Hematopoietic multipotent progenitor cell (in vitro differentiated cells): Measurements from ENCODE around the gene MARF1. TPM values are rescaled to one million over a fixed set of nuclear protein-coding genes. Genes with fewer than 3 reads are reported as not detected.
"Not testable (repeated sequence)": the region's sequence is repeated elsewhere in the genome, so short reads cannot be mapped to it uniquely, and the experiment has no call there.

ENCODE experiments used
- DNase-seq, 3 donors: peaks; one replicate each; pipeline ENCODE4 v3.0.0-alpha.2; 2011 to 2015; ENCODE audit warnings: low read depth in 2 of 3, low spot score in 2 of 3
- total RNA-seq: library from RNA; depleted of rRNA; stranded (reverse); fragments of >200 nt; gene quantifications from one replicate; pipeline ENCODE4 v1.2.3, GENCODE V29; 2012

The MARF1 gene
- total RNA-seq, 1 donor = 25.0 TPM

DNA sequence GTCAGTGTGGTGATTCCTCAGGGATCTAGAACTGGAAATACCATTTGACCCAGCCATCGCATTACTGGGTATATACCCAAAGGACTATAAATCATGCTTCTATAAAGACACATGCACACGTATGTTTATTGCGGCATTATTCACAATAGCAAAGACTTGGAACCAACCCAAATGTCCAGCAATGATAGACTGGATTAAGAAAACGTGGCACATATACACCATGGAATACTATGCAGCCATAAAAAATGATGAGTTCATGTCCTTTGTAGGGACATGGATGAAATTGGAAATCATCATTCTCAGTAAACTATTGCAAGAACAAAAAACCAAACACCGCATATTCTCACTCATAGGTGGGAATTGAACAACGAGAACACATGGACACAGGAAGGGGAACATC lies 12.6 kb upstream of the MARF1 start:
- not testable (repeated sequence) for DNase-seq

- DNase-seq = no peak
Observed at GRCh38 chr16:15654591-15654990, 11.6 kb upstream of the MARF1 start.

- DNase-seq = no peak
Observed at GRCh38 chr16:15653227-15653626, 10.3 kb upstream of the MARF1 start.

- no peak for DNase-seq
Observed at GRCh38 chr16:15652293-15653001, 9.5 kb upstream of the MARF1 start.

DNA sequence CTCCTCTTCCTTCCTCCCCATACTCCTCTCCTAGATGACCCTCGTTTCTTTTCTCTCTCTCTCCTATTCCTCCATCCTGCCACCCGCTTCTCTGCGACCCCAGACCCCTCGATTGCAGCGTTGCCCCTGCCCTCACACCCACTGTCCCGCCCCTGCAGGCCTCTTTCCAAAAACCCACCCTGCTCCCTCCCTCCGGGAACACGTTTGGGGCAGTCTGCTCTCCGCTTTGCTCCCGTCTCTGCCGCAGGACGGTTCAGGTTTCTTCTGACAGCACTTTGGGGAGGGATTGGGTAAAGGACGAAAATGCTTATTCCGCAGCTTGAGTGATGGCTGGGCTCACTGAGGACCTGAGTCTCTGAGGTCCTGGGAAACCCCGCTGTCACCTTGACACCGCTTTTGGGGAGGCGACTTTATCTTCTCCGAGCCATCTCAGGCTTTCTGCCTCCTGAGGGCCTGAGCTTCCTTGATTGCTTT lies 7.8 kb upstream of the MARF1 start:
- DNase-seq = peak in 1 of 3 donors; percentile 35

DNA sequence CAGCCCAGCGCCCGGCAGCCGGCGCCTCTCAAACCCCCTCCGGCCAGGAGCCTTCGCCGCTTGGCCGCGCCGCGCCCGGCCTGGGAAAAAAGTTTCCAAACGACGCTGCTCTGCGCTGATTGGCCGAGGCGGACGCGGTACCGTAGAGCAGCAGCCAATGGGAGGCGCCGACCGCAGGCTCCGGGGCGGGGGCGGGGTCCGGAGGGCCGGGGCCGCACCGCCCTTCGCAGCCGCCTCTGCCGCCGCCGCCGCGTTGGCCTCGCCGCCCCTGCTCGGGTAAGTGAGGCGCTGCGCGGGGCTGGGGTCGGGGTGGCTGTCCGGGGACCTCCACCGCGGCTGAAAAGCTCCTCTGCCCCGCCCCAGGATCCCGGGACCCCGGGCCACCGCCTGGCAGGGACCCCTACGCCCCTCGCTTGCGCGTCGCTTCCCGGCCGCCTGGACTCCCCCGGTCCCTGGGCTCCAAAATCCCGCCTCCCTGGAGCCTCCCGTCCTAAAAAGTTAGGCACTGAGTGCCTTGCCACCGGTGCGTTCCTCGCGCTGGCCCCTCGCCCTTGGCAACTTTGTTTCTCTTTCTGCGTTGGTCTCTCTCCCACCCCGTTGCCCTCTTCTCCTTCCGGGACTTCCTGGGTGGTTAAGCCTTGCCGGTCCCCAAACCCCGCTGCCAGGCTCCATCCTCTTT lies 7.2 kb upstream of the MARF1 start, which contains the start of gene NDE1:
Gene NDE1 (plus strand): TSS at position 227 of the 679 bp plus-strand sequence. CDS start 14,534 bp downstream, outside the sequence.
- DNase-seq = peak; percentile 74 to 85 (median 84)

DNA sequence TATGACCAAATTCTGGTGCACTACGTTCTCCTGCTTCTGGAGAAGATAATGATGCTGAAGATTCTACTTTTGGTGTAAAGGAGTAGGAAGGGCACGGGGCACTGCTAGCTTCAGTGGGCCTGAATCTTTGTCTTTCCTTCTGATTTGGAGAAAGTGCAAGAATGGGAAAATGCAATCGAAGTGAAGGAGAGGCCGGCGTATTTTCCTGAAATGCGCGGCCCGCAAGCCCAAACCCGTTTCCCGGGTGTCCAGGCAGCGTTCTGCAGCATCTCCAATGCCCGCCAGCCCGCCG lies 6.7 kb upstream of the MARF1 start:
- no peak for DNase-seq

DNA sequence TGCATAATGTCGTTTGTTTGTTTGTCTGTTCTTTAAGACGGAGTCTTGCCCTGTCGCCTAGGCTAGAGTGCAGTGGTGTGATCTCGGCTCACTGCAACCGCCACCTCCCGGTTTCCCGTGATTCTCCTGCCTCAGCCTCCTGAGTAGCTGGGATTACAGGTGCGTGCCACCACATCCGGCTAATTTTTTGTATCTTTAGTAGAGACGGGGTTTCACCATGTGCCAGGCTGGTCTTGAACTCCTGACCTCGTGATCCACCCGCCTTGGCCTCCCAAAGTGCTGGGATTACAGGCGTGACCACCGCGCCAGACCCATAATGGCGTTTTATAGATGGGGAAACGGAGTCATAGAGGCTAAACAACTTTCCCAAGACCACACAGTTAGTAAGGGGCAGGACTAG lies 6.4 kb upstream of the MARF1 start:
- DNase-seq = not testable (repeated sequence)

DNA sequence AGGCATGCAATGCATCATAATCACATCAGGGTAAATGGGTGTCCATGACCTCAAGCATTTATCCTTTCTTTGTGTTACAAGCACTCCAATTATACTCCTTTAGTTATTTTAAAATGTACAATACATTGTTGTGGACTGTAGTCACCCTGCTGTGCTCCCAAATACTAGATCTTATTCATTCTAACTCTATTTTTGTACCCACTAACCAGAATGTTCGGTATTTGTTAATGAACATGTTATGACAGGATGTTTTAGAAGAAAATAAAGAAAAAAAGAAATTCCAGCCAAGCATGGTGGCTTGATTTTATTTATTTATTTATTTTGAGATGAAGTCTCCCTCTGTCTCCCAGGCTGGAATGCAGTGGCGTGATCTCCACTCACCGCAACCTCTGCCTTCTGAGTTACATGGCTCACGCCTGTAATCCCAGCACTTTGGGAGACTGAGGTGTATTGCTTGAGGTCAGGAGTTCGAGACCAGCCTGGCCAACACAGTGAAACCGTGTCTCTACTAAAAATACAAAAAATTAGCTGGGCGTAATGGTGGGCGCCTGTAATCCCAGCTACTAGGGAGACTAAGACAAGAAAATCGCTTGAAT lies 5.3 kb upstream of the MARF1 start:
- DNase-seq = no peak

- DNase-seq = no peak
Observed at GRCh38 chr16:15647294-15648014, 4.5 kb upstream of the MARF1 start.

DNA sequence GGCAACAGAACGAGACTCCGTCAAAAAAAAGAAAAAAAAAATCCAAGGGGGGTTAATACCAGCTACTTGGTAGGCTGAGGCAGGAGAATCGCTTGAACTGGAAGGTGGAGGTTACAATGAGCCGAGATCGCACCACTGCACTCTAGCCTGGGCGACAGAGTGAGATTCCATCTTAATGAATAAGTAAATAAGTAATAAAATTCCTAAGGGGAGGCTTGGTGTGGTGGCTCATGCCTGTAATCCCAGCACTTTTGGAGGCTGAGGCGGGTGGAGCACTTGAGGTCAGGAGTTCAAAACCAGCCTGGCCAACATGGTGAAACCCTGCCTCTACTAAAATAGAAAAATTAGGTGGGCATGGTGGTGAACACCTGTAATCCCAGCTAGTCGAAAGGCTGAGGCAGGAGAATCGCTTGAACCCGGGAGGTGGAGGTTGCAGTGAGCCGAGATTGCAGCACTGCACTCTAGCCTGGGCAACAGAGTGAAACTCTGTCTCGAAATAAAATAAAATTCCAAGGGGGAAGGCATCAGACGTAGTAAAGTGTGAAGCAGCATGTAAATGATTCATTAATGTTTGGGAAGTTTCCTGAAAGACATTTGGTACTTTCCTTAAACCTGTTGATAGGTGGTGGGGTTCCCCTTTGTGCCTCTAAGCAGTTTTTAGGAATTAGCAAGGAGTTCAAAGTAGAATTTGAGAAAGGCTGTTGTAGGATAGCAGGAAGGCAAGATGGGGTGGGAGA lies 3.8 kb upstream of the MARF1 start:
- DNase-seq = not testable (repeated sequence)

DNA sequence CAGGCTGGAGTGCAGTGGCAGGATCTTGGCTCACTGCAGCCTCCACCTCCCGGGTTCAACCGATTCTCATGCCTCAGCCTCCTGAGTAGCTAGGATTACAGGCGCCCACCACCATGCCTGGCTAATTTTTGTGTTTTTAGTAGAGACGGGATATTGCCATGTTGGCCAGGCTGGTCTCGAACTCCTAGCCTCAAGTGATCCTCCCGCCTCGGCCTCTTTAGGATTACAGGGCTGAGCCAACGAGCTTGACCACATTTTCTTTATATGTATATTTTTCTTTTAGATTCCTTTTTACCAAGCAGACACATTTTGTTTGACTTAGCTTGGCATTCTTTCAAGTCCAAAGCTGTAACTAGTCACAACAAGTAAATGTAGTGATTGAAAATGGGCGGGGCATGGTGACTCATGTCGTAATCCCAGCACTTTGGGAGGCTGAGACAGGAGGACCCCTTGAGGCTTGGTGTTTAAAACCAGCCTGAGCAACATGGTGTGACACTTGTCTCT lies 2.1 kb upstream of the MARF1 start:
- DNase-seq = peak in 2 of 3 donors; percentile 52 to 55

DNA sequence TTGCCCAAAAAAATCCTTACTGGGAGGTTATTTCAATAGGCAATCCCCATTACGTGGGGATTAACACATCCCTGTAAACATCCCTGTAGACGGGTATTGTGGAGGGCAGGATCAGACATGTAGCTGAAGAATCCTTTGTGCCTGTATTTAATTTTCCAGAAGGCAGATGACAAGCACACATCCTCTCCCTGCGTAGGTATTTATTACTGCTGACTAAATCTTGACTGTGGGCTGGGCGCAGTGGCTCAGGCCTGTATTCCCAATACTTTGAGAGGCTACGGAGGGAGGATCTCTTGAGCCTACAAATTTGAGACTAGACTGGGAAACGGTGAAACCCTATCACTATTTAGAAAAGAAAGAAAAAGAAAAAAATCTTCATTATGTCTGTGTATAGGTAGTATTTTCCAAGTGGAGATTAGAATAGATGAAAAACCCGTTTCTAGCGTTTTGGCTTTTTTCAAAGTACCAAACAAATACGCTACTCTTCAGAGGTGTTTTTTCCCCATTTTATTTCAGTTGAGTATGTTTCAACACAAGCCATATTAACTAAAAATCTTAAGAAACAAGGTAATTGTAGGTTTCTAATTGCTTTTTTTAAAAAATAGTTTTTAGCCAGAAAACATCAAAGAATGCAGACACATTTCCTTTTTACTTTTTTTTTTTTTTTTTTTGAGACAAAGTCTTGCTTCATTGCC lies 1.5 kb upstream of the MARF1 start:
- no peak for DNase-seq

DNA sequence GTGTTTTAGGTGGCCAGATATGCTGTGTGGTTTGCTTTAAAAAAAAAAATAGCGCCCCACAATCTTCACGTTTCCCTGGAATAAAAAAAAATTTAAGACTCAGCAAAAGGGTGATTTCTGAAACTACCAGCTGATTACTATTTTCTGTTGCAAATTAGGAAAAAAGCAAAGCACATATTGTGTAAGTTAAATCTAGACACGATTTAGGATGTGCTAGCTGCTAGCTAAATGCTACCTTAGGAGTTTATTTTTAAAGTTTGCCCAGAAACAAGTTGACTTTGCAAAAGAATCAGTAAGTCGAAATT lies 944 bp upstream of the MARF1 start:
- DNase-seq = no peak

- DNase-seq = peak; percentile 65 to 96 (median 91)
Observed at GRCh38 chr16:15642557-15643047, 352 bp downstream of the MARF1 start.

DNA sequence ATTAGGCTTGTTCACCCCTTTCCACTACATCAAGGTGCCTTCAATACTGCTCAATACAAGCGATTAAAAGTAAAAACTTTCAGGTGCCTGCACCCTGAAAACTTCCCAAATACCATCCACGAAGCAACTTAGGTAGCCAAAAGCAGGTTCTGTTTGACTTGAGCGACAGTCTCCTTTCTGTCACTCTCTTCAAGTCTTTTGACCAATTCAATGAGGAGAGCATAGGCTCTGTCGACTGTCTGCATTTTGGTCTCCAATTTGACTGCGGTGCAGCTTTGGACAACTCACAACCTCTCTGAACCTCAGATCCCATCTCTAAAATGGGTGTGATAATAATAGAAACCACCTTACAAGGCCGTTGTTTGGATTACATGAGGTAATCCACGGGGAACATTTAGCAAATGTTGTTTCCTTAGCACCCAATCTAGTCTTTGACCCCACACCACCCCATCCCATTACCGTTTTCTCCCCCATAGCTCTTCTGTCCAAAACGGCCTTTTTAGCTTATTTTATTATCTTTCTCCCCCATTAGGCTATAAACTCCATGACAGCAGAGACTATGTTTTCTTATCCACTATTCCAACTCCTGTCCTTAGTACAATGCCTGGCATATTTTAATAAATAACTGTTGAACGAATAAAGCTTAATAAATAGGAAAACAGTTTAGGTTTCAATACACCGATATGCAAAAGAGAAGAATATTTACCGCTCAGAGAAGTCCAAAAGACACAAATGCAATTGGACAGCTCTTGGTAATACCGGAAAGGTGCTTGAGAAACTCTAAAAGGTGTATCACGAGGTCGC lies 999 bp downstream of the MARF1 start:
- DNase-seq = no peak

- no peak for DNase-seq
Observed at GRCh38 chr16:15640966-15641365, 2.0 kb downstream of the MARF1 start.

- no peak for DNase-seq
Observed at GRCh38 chr16:15639061-15639568, 3.8 kb downstream of the MARF1 start.

- DNase-seq = peak in 2 of 3 donors; percentile 24 to 30
Observed at GRCh38 chr16:15636392-15636873, 6.5 kb downstream of the MARF1 start.
